C4-2B (cell line): ENCODE measurements around the gene CRABP1.

Experiments
- ZFX ChIP-seq: fragments of 450-650 bp; IDR thresholded peaks from 2 replicates; pipeline ENCODE4 v1.6.1; 2017
- TF ChIP-seq, protein P1 (sequence below): fragments of 450-650 bp; conservative IDR thresholded peaks from 2 replicates; pipeline ENCODE4 v1.5.1; 2017; ENCODE audit warnings: mild to moderate bottlenecking

- TF ChIP-seq, protein P1, sequence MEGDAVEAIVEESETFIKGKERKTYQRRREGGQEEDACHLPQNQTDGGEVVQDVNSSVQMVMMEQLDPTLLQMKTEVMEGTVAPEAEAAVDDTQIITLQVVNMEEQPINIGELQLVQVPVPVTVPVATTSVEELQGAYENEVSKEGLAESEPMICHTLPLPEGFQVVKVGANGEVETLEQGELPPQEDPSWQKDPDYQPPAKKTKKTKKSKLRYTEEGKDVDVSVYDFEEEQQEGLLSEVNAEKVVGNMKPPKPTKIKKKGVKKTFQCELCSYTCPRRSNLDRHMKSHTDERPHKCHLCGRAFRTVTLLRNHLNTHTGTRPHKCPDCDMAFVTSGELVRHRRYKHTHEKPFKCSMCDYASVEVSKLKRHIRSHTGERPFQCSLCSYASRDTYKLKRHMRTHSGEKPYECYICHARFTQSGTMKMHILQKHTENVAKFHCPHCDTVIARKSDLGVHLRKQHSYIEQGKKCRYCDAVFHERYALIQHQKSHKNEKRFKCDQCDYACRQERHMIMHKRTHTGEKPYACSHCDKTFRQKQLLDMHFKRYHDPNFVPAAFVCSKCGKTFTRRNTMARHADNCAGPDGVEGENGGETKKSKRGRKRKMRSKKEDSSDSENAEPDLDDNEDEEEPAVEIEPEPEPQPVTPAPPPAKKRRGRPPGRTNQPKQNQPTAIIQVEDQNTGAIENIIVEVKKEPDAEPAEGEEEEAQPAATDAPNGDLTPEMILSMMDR = no peak
- no peak for TF ChIP-seq ZFX
Measured at GRCh38 chr15:78397382-78397781, 57.2 kb downstream of the CRABP1 start.
